HG03442 (cell line): Measurements from ENCODE around the gene SLC24A3.

Experiments used
- ATAC-seq: cut with Tn5 transposase; IDR thresholded peaks from one replicate; pipeline ENCODE4 v1.9.1; 2021; ENCODE audit warnings: mild to moderate bottlenecking, moderate library complexity; ENCODE audit not compliant: unreplicated experiment

SLC24A3 gene

DNA sequence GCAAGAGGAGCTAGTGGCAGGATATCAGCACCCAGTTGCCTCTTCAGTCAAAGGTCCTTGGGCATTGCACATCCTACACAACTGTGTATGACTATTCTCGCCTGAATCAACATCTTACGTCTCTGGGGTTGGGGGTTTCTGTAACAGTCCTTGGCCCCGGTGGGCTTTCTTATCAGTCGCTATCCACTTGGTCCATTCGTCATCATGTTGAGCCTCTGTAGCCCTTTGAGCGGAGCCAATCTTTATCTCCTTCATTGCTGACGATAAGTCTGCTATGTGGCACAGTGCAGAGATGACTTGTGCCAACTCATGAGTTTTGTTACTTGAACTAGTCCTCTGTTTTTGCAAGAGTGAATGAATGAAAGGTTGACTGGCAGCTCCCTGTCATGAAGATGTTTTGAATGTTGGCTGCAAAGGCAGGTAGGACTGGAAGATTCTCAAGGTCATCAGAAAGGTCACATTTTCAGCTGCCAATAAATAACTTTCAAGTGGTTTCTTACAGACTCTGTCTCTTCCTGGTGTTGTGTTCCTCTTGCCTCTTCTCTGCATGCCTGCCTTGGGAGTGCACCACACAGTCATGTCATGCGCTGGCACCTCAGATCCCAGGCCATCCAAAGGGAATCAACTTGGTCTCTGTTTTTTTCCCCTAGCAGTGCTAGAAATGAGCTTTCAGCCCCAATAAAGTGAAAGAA lies 238.9 kb downstream of the SLC24A3 start:
- no peak for ATAC-seq

DNA sequence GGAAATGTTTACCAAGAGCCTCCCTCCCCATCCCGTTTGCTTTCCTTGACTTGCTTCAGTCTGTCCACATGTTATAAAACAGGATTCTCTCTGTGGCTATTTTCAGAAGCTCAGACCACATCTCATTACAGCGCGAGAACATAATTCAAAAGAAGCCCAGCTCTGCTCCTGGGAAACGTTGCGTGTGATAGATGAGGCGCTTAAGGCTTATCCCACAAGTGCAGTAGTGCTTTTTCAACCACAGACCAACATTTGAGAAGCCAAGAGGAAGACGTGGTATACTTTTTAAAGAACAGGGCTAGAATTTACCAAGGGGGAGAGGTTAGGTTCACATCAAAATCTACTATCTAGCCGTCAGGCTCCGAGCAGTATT lies 239.5 kb downstream of the SLC24A3 start:
- no peak for ATAC-seq

DNA sequence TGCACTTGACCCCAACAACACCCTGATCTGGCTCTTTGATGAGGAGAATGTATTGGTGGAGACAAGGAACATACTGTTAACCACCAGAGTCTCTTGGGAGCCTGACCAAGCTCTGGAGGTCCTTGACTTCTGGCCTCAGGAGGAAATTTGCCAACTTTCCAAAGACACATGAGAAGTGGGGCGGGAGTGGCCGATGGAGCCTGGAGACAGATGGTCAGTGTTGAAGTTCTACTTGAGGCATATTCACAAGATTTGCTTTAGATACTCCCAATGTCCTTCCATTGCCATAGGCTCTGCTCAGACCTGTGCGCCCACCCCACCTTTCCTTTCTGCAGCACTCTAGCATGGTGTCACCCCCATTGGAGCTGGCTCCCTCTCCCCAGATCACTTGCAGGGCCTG lies 241.0 kb downstream of the SLC24A3 start:
- no peak for ATAC-seq

DNA sequence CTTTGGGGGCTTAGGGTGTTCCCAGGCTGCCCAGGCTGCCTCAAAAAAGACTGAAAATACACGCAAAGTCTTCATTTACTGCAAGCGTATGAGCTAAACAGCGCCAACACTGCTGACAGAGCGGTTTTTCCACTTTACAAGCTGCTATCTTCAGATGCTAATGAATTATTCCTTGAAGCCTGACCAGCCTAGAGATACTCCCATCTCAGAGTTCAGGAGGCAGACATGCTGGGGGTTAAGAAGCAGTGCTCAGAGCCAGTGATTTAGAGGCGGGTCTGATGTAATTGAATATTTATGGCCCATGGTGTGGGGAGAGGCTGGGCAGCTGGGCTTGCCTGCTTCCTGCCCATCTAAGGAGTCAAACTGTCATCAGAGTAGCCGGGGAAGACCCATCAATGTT lies 241.4 kb downstream of the SLC24A3 start:
- ATAC-seq: no peak

DNA sequence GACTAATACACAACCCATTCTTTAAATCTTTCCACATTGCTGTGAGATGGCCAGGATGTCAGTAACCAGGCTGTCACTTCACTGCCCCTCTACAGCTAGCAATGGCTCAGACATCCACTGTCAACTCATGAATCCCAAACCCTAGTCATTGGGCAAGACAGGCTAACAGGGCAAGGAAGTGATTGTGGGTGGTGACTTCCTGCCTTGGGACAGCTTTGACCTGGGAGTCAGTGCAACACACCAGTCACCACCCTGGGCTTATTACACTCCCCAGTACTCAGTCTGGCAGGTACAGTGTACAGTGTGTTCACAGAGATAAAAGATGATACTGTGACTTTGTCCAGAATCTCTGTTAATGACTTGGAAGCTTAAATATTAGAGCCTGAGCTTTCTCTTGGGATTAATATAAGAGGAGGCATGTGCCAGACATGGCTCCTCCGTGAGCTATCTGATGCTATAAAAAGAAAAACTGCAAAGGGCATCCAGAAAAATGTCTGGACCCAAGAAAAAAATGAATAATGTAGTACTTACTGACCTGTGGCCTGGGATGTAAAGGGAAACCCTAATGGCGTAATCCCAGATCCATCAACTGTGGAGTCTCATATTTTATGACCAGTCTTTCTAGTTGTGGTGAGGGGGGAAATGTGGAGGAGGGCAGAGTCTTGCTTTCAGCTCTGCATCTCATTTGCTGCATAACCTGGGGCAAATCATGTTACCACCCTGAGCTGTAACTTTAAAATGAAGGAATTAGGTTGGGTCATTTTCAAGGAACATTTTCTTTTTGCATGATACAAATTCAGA lies 244.4 kb downstream of the SLC24A3 start:
- ATAC-seq: no peak

DNA sequence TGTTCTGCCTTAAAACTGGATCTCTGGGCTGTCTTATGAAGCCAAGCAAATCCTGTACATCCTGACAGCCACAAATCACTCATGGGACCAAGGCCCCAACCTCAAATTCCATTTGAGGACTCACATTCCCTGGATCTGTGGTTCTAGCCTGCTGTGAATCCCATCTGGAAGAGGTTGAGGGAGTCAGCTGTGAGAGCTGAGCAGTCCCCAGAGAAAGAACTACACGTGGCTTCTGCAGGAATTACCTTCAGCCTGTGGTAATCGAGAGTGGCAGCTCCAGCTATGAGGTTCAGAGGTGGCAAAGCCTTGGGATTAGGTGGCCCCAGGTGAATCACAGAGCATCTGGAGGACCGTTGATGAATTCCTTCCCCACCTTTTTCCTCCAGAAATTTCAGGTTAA lies 245.2 kb downstream of the SLC24A3 start:
- ATAC-seq: no peak

DNA sequence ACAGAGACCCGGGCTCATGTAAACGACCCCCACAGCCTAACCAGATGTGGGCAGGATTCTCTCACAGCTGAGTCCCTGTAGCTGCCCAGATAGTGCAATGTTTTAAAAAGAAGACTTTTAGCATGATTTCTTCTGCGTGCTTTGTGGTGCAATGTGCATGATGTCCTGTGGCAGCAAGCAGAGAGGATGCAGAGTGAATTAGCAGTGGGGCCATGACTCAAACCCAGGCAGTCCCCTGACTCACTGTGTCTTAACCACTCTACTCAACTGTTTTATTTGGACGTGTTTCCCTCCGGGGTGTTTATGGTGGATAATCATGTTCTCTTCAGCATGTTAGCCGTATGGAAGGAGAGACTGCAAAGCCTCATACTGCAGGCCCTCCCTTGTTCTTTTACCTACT lies 247.9 kb downstream of the SLC24A3 start:
- ATAC-seq: no peak

DNA sequence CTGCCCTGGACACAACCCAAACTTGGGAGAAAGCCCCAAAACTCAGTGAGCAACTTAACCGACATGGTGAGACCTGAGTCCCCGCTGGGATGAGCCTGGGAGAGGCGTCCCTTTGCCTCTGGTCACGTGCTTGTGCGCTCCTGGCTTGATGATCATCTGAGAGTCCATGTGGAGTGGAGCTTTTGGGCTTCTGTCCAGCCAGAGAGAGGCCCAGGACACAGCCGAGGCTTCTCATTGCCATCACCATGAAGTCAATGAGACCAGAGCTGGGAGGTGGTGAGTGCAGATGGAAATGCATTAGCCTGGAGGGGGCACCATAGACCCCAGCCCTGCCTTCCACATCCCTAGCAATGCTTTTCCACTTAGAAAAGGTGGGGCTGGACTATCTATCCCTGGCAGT lies 250.0 kb downstream of the SLC24A3 start:
- ATAC-seq: no peak

DNA sequence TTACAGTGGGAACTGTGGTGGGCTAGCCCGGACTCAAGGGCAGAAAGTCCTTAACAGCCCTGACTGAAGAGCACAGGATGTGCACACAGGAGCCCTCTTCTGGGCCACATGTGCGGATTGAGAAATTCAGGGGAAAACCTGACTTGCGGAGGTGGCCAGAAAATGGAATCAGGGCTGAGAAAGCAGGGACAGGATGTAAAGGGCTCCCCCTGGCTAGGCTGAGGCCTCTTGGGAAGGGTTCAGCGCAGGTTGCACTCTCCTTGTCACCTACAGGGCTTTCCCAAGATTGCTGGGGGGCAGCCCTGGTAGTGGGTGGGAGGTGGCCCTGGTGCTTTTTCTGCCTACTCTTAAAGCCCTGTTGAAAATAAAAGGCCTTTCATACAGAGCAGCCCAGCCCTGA lies 251.2 kb downstream of the SLC24A3 start:
- ATAC-seq: no peak

DNA sequence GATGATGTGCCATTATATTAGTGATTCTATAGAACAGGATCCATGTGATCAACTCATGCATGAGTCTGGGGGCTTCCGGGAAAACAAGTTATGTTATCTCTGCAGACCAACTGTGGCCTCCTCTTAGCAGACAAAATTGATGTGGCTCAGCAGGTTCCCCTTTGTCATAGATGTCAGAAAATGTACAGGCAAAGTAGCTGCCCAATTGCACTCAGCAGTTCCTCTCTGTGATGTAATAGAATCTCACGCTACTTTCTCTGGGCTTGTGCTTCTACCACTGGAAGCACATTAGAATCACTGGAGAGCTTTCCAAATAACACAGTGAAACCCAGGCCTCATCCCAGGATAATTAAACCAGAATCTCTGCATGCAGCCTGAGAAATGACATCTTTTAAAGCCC lies 253.1 kb downstream of the SLC24A3 start:
- ATAC-seq: no peak

DNA sequence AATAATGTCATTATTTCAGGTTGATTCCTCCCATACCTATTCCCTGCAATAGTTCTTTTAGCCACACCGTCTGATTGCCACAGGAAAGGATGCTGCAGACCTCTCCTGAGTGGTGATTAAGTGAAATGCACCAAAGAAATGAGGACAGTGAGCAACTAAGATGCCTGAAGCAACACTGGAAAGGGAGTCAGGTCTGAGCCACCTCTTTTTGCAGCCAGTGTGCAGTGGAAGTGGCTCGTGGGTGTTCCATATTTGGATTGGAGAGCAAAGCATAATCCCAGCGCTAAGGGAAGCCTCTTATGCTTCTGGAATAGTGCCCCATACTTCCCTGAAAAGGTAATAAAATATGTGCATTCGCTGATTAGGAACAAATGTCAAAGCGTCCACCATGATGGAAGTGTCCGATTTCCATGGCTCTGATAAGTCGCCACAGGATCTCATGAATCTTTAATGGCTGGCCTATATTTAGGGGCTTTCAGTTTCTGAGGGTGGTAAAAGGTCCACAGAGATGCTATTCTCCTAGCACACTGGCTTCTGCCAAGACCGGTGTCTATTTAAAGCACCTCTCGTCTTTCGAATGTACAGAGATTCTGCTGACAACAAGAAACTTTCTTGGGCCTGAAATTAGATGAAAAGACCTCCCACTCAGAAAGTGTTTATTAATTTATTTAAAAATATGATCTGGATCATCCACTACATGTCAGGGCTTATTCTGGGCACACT lies 253.9 kb downstream of the SLC24A3 start:
- ATAC-seq: no peak

DNA sequence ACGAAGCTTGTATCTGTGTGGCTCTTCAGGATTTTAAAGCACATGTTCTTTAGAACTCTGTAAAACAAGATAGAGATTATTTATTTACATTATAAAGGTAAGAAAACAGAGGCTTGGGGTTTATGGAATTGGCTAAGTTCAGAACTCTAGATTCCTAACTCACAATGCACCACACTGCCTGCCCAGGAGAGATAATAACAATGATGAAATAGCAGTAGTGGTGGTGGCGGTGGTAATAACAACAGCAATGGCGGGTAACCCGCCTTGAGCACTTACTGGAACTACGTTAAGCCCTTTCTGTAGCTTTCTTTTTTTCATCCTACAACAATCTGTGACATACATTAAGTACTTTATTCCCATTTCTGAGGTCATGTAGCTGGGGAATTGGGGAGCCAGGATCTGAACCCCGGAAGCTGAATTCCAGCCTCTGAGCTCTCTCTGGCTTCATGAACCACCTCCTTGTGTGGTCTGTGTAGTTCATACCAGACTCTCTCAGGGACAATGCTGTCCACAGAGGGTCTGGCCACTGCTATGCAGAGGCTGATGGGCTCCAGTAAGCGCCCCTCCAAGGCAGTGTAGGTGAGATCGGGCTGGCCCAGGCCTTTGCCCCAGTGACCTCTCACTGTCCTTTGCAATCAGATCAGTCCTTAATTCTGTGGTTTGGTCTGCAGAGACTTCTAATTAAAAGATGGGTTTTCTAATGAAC lies 260.9 kb downstream of the SLC24A3 start:
- no peak for ATAC-seq

DNA sequence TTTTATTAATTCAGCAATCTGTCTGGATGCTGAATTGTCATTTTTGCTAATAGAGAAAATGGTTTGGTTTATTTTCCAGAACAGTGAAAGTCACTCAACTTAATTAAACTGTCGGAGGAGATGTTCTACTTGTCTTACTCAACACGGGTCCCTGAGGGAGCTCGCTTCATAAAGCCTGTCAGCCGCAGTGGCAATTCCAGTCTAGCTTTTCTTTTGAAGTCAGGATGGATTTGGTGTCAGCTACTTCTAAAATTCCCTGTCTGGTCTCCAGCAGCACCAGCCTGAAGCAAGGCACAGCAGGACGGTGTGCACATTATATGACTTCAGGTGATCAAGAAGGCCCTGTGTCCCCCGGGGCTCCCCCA lies 261.5 kb downstream of the SLC24A3 start:
- ATAC-seq: no peak

DNA sequence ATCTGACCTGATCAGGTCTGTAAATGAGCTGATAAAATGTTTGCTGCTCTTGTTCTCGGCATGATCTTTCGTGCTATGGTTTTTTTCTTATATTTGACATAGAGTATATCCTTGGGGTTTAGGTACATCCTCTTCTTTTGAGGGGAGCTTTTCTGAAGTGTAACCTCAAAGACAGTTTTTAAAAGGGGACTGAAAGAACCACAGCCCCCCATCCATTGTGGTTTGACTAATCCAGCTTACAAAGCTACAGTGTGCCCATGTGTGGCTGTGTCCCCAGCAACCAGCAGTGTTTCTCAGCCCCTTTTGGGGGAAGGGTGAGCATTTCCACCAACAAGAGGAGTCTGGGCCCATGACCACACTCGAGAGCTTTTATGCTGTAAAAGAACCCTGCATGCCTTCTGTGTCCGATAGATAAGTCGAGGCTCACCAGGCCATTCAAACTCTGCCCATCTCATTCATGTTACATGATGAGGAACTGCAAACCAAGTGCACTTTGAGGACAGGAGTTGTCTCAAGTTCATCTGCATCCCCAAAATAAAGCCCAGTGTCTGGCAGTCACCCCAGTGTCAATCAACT lies 266.0 kb downstream of the SLC24A3 start:
- no peak for ATAC-seq

DNA sequence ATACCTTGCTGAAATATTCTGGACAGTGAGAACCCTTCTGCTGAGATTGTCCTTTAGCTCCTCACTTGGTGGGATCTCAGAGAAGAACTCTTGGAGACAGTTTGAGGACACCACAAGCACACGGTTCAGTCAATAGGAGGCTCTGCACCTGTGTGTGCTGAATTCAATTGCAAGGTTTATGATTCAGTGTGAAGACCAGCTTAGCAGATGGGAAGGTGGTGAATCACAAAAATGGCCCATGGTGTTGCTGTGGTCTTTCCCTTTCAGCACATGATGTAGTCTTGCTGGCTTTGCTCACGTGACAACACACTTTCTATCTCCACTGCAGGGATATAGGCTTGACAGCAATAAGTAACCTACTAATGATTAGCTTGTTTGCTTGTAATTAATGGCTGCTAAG lies 270.3 kb downstream of the SLC24A3 start:
- ATAC-seq: no peak

DNA sequence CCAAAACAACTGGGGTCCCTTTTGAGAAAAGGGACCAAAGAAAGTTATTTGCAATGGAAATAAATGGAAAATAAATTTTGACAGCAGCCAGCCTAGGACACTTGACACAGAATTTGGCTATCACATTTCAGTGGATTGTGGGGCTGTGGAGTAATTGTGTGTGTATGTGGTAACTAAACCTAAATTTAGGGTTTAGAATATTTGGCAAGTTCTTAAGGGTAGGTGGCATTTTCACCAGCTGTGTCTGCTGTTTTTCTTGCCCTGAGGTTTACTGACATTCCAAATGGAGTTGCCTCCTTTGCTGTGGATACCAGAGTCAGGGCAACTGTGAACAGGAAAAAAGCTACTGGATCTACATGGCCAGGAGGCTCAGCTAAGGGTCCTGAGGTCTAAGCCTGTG lies 270.9 kb downstream of the SLC24A3 start:
- ATAC-seq: no peak

DNA sequence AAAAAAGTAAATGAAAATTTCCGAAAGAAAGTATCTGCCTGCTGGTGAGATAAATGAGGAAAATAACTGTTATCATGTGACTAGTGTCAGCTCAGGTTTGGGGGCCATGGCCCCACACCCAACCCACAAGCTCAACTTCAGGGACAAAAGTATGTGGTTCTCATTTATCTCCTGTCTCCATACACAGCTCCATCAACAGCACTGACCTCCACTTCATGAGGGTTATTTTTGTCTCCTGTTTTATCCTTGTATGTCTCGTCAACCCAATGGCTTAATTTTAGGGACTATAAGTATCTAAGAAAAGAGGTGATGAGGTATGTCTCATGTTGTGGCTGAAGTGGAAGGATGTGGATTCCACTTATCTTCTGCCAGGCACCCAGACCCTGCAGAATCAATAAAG lies 274.0 kb downstream of the SLC24A3 start:
- ATAC-seq: no peak

DNA sequence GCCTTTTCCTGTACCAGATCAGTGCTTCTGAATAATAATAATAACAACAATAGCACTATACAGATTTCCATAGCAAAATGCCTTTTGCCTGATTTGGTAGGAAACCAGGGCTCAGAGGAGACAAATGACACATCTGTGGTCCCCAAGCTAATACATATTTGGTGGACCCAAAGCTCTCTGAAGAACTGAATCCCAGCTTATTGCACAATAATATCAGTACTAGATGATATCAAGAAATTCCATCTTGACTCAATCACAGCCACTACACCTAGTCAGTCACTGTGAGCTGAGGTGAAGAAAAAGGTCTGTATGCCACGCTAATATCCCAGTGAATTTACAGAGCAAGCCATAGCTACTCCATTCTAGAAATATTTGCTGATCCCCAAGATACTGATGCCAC lies 275.0 kb downstream of the SLC24A3 start:
- no peak for ATAC-seq

DNA sequence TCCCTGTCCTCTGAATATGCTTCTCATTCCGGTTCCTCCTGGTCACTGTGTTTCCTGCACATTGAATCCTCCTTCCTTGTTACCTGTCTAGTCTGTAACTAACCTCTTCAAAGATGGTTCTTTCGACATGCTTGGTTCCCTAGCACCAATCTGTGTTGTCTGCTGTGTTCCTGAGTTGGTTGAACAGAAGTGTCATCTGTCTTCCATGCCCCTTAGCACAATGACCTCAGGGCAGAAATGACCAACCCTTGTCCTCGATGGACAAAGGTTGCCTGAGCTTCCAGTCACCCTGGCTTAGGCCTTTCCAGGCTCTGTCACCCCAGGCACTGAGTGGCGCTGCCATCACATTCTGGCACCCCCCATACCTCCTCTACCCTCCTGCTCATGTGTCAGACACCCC lies 278.8 kb downstream of the SLC24A3 start:
- no peak for ATAC-seq

DNA sequence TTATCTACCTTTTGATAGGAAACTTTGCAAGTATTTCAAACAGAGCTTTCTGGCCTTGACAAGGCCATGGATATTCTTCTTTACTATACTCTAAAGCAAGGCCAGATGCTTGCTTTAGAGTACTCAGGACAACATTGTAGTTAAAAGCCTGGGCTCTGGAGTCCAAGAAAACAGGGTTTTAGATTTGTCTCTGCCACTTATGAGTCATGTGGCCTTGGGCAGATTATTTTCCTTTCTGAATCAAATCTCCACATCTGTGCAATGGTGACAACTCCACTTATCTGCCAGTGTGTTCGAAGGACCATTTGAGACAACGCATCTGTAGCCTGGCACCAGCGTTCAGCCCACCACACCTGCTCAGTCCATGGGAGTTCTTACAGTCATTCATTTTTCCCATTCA lies 279.7 kb downstream of the SLC24A3 start:
- no peak for ATAC-seq

DNA sequence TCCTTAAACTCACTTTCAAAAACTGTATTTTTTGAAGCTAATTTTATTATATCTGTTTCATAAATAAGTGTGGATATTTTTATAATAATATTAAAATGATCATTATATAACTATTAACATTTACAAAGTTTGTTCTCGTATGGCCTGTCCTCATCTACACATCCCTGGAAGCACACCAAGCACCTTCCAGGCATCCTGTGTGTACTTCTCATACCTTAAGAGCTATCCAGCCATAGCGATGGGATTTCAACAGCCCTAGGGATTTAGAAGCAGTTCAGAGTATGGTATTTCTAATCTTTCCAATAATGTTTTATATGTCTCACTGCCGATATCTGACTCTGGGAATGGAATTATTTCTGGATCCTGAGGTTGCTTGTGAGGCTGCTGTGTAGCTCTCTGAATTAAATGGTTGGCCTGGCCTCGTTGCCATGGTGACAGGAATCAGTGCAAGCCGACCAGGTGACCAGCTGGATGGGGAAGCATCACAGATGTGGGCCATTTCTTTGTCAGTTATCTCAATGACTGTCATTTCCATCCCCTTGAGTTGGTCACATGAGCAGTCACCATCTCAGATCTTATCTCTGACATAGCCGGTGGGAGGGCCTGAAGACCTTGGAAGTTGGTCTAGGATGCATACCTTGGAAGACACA lies 280.4 kb downstream of the SLC24A3 start:
- no peak for ATAC-seq
